BJ (cell line): ENCODE measurements around the gene FSTL4. TPM values are rescaled to one million over a fixed set of nuclear protein-coding genes. Genes with fewer than 3 reads are reported as not detected.

Experiments
- CTCF ChIA-PET: fragments of 350-600 bp; formaldehyde crosslinking; extraction: SDS; loops from one replicate; lab custom pipeline; 2021; ENCODE audit warnings: antibody characterized with exemption, inconsistent platforms; lab: Yijun Ruan, JAX
- POLR2A ChIA-PET: fragments of 300-600 bp; sonication (Branson Sonifier 250); formaldehyde crosslinking; extraction: SDS; loops from one replicate; lab custom pipeline; 2021; ENCODE audit warnings: antibody characterized with exemption; lab: Charles Lee
- DNase-seq: peaks from one replicate; pipeline ENCODE4 v3.0.0-alpha.2; 2011; ENCODE audit warnings: low read depth
- H3K27me3 ChIP-seq: 2 replicates; pipeline ENCODE4 v1.6.0; 2011; ENCODE audit warnings: low read length; ENCODE audit not compliant: control insufficient read depth, insufficient read depth
- H3K36me3 ChIP-seq: 2 replicates; pipeline ENCODE4 v1.5.1; 2011; ENCODE audit warnings: low read length; ENCODE audit not compliant: control insufficient read depth, insufficient read depth
- H3K4me3 ChIP-seq: 2 replicates; pipeline ENCODE4 v1.5.1; 2011; ENCODE audit warnings: low read depth, mild to moderate bottlenecking, control low read depth, low read length
- polyA plus RNA-seq: library from polyadenylated mRNA; depleted of rRNA; stranded (reverse); fragments of >200 nt; gene quantifications from 2 replicates; pipeline ENCODE4 v1.2.3, GENCODE V29; 2011
- TF ChIP-seq, protein P1 (sequence below): IDR thresholded peaks from 2 replicates; pipeline ENCODE4 v1.5.1; 2011; ENCODE audit warnings: low read depth, mild to moderate bottlenecking, control low read depth, inconsistent platforms, low read length, moderate library complexity; ENCODE audit not compliant: insufficient read depth

FSTL4 gene
- polyA plus RNA-seq, 1 experiment, result not detected

- CTCF ChIA-PET, result no interaction called here
- DNase-seq, result no peak
Observed at GRCh38 chr5:133262690-133263089, 349.7 kb downstream of the FSTL4 start.

GRCh38 chr5:133261993-133262392 lies 350.3 kb downstream of the FSTL4 start:
- CTCF ChIA-PET, result no interaction called here

More at GRCh38 chr5:133262690-133263089, 349.7 kb downstream of the FSTL4 start:
- POLR2A ChIA-PET, result no interaction called here
- Histone ChIP-seq H3K4me3 (no peak overlapping the region), H3K27me3 (no peaks in the 10 kb centered on the region; the same call in 1 of the 2 replicates), H3K36me3 (no peaks in the 10 kb centered on the region)
- TF ChIP-seq, protein P1, sequence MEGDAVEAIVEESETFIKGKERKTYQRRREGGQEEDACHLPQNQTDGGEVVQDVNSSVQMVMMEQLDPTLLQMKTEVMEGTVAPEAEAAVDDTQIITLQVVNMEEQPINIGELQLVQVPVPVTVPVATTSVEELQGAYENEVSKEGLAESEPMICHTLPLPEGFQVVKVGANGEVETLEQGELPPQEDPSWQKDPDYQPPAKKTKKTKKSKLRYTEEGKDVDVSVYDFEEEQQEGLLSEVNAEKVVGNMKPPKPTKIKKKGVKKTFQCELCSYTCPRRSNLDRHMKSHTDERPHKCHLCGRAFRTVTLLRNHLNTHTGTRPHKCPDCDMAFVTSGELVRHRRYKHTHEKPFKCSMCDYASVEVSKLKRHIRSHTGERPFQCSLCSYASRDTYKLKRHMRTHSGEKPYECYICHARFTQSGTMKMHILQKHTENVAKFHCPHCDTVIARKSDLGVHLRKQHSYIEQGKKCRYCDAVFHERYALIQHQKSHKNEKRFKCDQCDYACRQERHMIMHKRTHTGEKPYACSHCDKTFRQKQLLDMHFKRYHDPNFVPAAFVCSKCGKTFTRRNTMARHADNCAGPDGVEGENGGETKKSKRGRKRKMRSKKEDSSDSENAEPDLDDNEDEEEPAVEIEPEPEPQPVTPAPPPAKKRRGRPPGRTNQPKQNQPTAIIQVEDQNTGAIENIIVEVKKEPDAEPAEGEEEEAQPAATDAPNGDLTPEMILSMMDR, result no peak

GRCh38 chr5:133260715-133261114 lies 351.6 kb downstream of the FSTL4 start:
- H3K27me3 ChIP-seq, result peaks cover 2% of the 10 kb centered on the region; the same call in 1 of the 2 replicates
- DNase-seq, result no peak
- no peaks in the 10 kb centered on the region for H3K36me3 ChIP-seq
- TF ChIP-seq, protein P1, result 0 out of 2 replicates have a peak, but pooled peaks have one; percentile 3
- POLR2A ChIA-PET, result no interaction called here
- H3K4me3 ChIP-seq, result no peak overlapping the region
- CTCF ChIA-PET, result no interaction called here

More at GRCh38 chr5:133261993-133262392, 350.3 kb downstream of the FSTL4 start:
- POLR2A ChIA-PET, result no interaction called here
- TF ChIP-seq, protein P1, result no peak
- Histone ChIP-seq H3K4me3 (no peak overlapping the region), H3K27me3 (peaks cover 2% of the 10 kb centered on the region; the same call in 1 of the 2 replicates), H3K36me3 (no peaks in the 10 kb centered on the region)
- no peak for DNase-seq

GRCh38 chr5:133259199-133259997 lies 352.9 kb downstream of the FSTL4 start:
- Histone ChIP-seq H3K4me3 (no peak overlapping the region), H3K27me3 (peaks cover 2% of the 10 kb centered on the region; the same call in 1 of the 2 replicates), H3K36me3 (no peaks in the 10 kb centered on the region)
- ChIA-PET POLR2A (no interaction called here), CTCF (no interaction called here)
- no peak for DNase-seq
- TF ChIP-seq, protein P1, result no peak

DNA sequence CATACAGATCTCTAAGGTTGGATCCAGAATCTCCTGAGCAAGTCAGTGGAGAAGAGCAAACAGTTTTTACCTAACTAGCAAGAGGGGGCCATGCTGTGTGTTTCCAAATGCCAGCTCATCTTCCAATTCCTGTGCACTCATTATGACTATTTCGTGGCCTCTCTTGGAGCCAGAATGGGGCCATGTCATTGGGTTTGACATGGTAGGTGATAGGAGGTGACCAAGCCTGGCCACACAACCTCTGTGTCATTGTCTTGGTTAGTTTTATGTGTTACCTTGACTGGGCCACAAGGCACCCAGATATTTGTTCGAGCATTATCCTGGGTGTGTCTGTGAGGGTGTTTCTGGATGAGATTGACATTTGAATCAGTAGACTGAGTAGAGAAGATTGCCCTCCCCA lies 354.4 kb downstream of the FSTL4 start:
- H3K36me3 ChIP-seq, result no peaks in the 10 kb centered on the region
- peaks cover 2% of the 10 kb centered on the region for H3K27me3 ChIP-seq
- H3K4me3 ChIP-seq, result no peak overlapping the region
- ChIA-PET CTCF (no interaction called here), POLR2A (no interaction called here)
- TF ChIP-seq, protein P1, result no peak
- DNase-seq, result no peak
